ENCODE data around the gene C11orf16. TPM values are rescaled to one million over a fixed set of nuclear protein-coding genes. Genes with fewer than 3 reads are reported as not detected.
A peak's percentile ranks its signal among the peaks of the same experiment; 100 is the strongest.
"Not testable (repeated sequence)": the region's sequence is repeated elsewhere in the genome, so short reads cannot be mapped to it uniquely, and the experiment has no call there.

The C11orf16 gene
- total and polyA plus RNA-seq, 2 donors (not counting 3 experiments of a cell fraction or from before 2014, with no cell fraction given) = not detected

GRCh38 chr11:8980485-8980884 lies 47.7 kb upstream of the C11orf16 start:
- dilution Hi-C loops (cut with MboI; ENCODE audit: extremely low pct_ligation_motif_present, low sequenced_read_pairs) = no loop called here
- Histone ChIP-seq H3K4me1 (ENCODE audit: control insufficient read depth, extremely low read depth, insufficient read depth, low read length) (no peaks in the 10 kb centered on the region), H3K4me3 (replicated peaks in 1 of 3; ENCODE audit: insufficient read depth in 1 of 3, low read depth in 1 of 3, low read length in 3 of 3) (no peak overlapping the region), H3K27ac (ENCODE audit: insufficient read depth, low read depth, low read length) (no peak overlapping the region), H4K20me1 (replicated peaks; ENCODE audit: control insufficient read depth, extremely low read depth, insufficient read depth, low read length) (no peaks in the 10 kb centered on the region), H3K9ac (replicated peaks; ENCODE audit: extremely low read depth, insufficient read depth, low read length) (no peak overlapping the region), H3K9me1 (replicated peaks; ENCODE audit: control insufficient read depth, extremely low read depth, insufficient read depth, low read length) (no peaks in the 10 kb centered on the region), H3K79me2 (ENCODE audit: control insufficient read depth, insufficient read depth, low read length) (no peaks in the 10 kb centered on the region), H3K36me3 (ENCODE audit: control insufficient read depth in 2 of 2, extremely low read depth in 1 of 2, insufficient read depth in 2 of 2, low read length in 2 of 2) (no peaks in the 10 kb centered on the region), H3K27me3 (ENCODE audit: control insufficient read depth in 2 of 2, insufficient read depth in 2 of 2, low read length in 2 of 2) (no peaks in the 10 kb centered on the region), H2AFZ (ENCODE audit: low read depth, low read length) (no peak overlapping the region), H3K9me3 (replicated peaks; ENCODE audit: control insufficient read depth, insufficient read depth, low read length) (no peaks in the 10 kb centered on the region), H3K4me2 (ENCODE audit: insufficient read depth, low read length) (no peak overlapping the region)
- ChIA-PET CTCF (interaction anchor here (1.8 kb wide), 1 partner anchor 11 kb away, joined by 4 read pairs; no protein-coding TSS in a partner anchor), POLR2A (no interaction called here)
- TF ChIP-seq POLR2A (IDR thresholded peaks at IDR 0.05; ENCODE audit: low read depth, low read length) (no peak), POLR2AphosphoS5 (IDR thresholded peaks at IDR 0.05; ENCODE audit: insufficient read depth, low read depth, low read length) (no peak), EZH2 (IDR thresholded peaks at IDR 0.05; ENCODE audit: borderline replicate concordance, low read depth, low read length, severe bottlenecking) (no peak), GATA2 (IDR thresholded peaks at IDR 0.05; ENCODE audit: insufficient read depth, insufficient read length, low read depth, low read length) (no peak), MAX (IDR thresholded peaks at IDR 0.05; ENCODE audit: insufficient read depth, insufficient read length) (no peak), JUN (IDR thresholded peaks at IDR 0.05; ENCODE audit: borderline replicate concordance, insufficient read depth, insufficient read length, low read depth) (no peak), FOS (IDR thresholded peaks at IDR 0.05; ENCODE audit: borderline replicate concordance, insufficient read depth, low read length) (no peak)
- TF ChIP-seq, protein P1, sequence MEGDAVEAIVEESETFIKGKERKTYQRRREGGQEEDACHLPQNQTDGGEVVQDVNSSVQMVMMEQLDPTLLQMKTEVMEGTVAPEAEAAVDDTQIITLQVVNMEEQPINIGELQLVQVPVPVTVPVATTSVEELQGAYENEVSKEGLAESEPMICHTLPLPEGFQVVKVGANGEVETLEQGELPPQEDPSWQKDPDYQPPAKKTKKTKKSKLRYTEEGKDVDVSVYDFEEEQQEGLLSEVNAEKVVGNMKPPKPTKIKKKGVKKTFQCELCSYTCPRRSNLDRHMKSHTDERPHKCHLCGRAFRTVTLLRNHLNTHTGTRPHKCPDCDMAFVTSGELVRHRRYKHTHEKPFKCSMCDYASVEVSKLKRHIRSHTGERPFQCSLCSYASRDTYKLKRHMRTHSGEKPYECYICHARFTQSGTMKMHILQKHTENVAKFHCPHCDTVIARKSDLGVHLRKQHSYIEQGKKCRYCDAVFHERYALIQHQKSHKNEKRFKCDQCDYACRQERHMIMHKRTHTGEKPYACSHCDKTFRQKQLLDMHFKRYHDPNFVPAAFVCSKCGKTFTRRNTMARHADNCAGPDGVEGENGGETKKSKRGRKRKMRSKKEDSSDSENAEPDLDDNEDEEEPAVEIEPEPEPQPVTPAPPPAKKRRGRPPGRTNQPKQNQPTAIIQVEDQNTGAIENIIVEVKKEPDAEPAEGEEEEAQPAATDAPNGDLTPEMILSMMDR (IDR thresholded peaks at IDR 0.05; ENCODE audit: extremely low read depth in 1 of 2, insufficient read depth in 1 of 2, low read depth in 1 of 2, low read length in 2 of 2) = no peak
- no peak for DNase-seq (ENCODE audit: low read depth, low spot score)
- FAIRE-seq = no peak
- intact Hi-C loops (cut with micrococcal nuclease) = no loop called here
- TSS peak; percentile 18 for BruUV-seq (replicated peaks)

GRCh38 chr11:8979365-8979764 lies 46.6 kb upstream of the C11orf16 start:
- H3K79me2 ChIP-seq (ENCODE audit: control insufficient read depth, insufficient read depth, low read length); H3K4me1 ChIP-seq (ENCODE audit: control insufficient read depth, extremely low read depth, insufficient read depth, low read length); H2AFZ ChIP-seq (ENCODE audit: low read depth, low read length); H3K9me1 ChIP-seq (replicated peaks; ENCODE audit: control insufficient read depth, extremely low read depth, insufficient read depth, low read length); CTCF ChIA-PET; dilution Hi-C loops (cut with MboI; ENCODE audit: extremely low pct_ligation_motif_present, low sequenced_read_pairs); H3K4me3 ChIP-seq (replicated peaks in 1 of 3; ENCODE audit: insufficient read depth in 1 of 3, low read depth in 1 of 3, low read length in 3 of 3); H3K4me2 ChIP-seq (ENCODE audit: insufficient read depth, low read length); H3K9me3 ChIP-seq (replicated peaks; ENCODE audit: control insufficient read depth, insufficient read depth, low read length); POLR2A ChIA-PET; H3K27me3 ChIP-seq (ENCODE audit: control insufficient read depth in 2 of 2, insufficient read depth in 2 of 2, low read length in 2 of 2); BruUV-seq (replicated peaks); H4K20me1 ChIP-seq (replicated peaks; ENCODE audit: control insufficient read depth, extremely low read depth, insufficient read depth, low read length); H3K36me3 ChIP-seq (ENCODE audit: control insufficient read depth in 2 of 2, extremely low read depth in 1 of 2, insufficient read depth in 2 of 2, low read length in 2 of 2); H3K27ac ChIP-seq (ENCODE audit: insufficient read depth, low read depth, low read length); H3K9ac ChIP-seq (replicated peaks; ENCODE audit: extremely low read depth, insufficient read depth, low read length); DNase-seq (ENCODE audit: low read depth, low spot score); intact Hi-C loops (cut with micrococcal nuclease): not testable (repeated sequence)
- FAIRE-seq = peak; percentile 15
